Measurements from ENCODE around the gene SLC26A9. TPM values are rescaled to one million over a fixed set of nuclear protein-coding genes. Genes with fewer than 3 reads are reported as not detected.
"Not testable (repeated sequence)": the region's sequence is repeated elsewhere in the genome, so short reads cannot be mapped to it uniquely, and the experiment has no call there.

The SLC26A9 gene
- total and polyA plus RNA-seq, 2 donors (not counting 1 experiment from before 2014, with no cell fraction given) = not detected

DNA sequence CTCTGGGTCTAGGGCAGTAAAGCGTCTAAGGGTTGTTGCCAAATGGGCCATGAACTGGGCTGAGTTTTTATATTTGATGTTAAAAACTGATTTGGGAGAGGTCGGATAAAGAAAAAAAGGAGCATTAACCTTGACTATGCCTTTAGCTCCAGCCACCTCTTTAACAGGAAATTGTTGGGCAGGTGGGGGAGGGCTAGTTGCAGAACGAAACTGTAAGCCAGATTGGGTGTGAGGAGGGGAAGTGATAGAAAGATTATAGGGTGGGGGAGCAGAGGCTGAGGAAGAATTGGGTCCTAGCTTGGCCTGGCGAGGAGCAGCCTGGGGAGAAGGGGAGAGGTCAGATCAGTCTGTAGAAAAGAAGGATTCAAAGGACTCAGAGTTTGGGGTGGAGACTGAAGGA is 54.2 kb downstream of the SLC26A9 start:
- not testable (repeated sequence) for H3K9ac ChIP-seq (ENCODE audit: insufficient read depth, low read length); DNase-seq (ENCODE audit: low read depth in 2 of 2); H4K20me1 ChIP-seq (ENCODE audit: control insufficient read depth, extremely low read depth, insufficient read depth, low read length); H3K79me2 ChIP-seq (ENCODE audit: control insufficient read depth, insufficient read depth, low read length); H3K36me3 ChIP-seq (ENCODE audit: control insufficient read depth, insufficient read depth, low read length); H3K4me3 ChIP-seq (replicated peaks in 1 of 4; ENCODE audit: control extremely low read depth in 1 of 4, insufficient read depth in 1 of 4, low read depth in 3 of 4, low read length in 4 of 4); H3K4me2 ChIP-seq (ENCODE audit: extremely low read depth, insufficient read depth, low read length); H3K4me1 ChIP-seq (ENCODE audit: control insufficient read depth, extremely low read depth, insufficient read depth, low read length); H3K27ac ChIP-seq (ENCODE audit: insufficient read depth, low read length); H2AFZ ChIP-seq (ENCODE audit: low read length); H3K27me3 ChIP-seq (ENCODE audit: control insufficient read depth, insufficient read depth, low read length); H3K9me3 ChIP-seq (ENCODE audit: control insufficient read depth, insufficient read depth, low read depth, low read length)

DNA sequence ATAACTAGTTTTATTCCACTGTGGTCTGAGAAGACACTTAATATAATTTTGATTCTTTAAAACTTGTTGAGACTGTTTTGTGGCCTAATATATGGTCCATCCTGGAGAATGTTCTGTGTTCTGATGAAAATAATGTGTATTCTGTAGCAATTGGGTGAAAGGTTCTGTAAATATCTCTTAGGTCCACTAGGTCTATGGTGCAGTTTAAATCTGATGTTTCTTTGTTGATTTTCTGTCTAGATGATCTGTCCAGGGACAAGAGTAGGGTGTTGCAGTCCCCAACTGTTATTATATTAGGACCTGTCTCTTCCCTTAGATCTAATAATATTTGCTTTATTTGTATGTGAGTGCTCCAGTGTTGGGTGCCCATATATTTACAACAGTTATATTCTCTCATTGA is 59.5 kb downstream of the SLC26A9 start:
- Histone ChIP-seq H3K27ac (ENCODE audit: insufficient read depth, low read length) (no peak overlapping the region), H3K4me1 (ENCODE audit: control insufficient read depth, extremely low read depth, insufficient read depth, low read length) (no peaks in the 10 kb centered on the region), H3K4me3 (replicated peaks in 1 of 4; ENCODE audit: control extremely low read depth in 1 of 4, insufficient read depth in 1 of 4, low read depth in 3 of 4, low read length in 4 of 4) (no peak overlapping the region), H3K27me3 (ENCODE audit: control insufficient read depth, insufficient read depth, low read length) (no peaks in the 10 kb centered on the region), H2AFZ (ENCODE audit: low read length) (no peak overlapping the region), H3K4me2 (ENCODE audit: extremely low read depth, insufficient read depth, low read length) (no peak overlapping the region), H4K20me1 (ENCODE audit: control insufficient read depth, extremely low read depth, insufficient read depth, low read length) (no peaks in the 10 kb centered on the region), H3K79me2 (ENCODE audit: control insufficient read depth, insufficient read depth, low read length) (no peaks in the 10 kb centered on the region), H3K9me3 (ENCODE audit: control insufficient read depth, insufficient read depth, low read depth, low read length) (no peaks in the 10 kb centered on the region), H3K36me3 (ENCODE audit: control insufficient read depth, insufficient read depth, low read length) (no peaks in the 10 kb centered on the region), H3K9ac (ENCODE audit: insufficient read depth, low read length) (no peak overlapping the region)
- no peak for TF ChIP-seq EZH2 (IDR thresholded peaks at IDR 0.05; ENCODE audit: low read length, missing control alignments)
- TF ChIP-seq, protein P1, sequence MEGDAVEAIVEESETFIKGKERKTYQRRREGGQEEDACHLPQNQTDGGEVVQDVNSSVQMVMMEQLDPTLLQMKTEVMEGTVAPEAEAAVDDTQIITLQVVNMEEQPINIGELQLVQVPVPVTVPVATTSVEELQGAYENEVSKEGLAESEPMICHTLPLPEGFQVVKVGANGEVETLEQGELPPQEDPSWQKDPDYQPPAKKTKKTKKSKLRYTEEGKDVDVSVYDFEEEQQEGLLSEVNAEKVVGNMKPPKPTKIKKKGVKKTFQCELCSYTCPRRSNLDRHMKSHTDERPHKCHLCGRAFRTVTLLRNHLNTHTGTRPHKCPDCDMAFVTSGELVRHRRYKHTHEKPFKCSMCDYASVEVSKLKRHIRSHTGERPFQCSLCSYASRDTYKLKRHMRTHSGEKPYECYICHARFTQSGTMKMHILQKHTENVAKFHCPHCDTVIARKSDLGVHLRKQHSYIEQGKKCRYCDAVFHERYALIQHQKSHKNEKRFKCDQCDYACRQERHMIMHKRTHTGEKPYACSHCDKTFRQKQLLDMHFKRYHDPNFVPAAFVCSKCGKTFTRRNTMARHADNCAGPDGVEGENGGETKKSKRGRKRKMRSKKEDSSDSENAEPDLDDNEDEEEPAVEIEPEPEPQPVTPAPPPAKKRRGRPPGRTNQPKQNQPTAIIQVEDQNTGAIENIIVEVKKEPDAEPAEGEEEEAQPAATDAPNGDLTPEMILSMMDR (conservative IDR thresholded peaks at IDR 0.05 in 1 of 2, IDR thresholded peaks at IDR 0.05 in 1 of 2; ENCODE audit: low read depth in 1 of 2, low read length in 2 of 2) = no peak
- no peak for DNase-seq (ENCODE audit: low read depth in 2 of 2)

DNA sequence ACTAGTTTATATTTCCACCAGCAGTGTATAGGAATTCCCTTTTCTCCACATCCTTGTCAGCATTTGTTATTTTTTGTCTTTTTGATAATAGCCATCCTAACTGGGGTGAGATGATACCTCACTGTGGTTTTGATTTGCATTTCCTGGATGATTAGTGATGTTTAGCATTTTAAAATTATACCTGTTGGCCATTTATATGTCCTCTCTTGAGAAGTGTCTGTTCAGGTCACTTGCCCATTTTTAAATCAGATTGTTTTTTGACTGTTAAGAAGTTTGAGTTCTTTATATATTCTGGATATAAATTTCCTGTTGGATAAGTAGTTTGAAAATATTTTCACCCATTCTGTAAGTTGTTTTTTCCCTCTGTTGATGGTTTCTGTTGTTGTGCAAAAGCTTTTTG is 62.3 kb downstream of the SLC26A9 start:
- Histone ChIP-seq H4K20me1 (ENCODE audit: control insufficient read depth, extremely low read depth, insufficient read depth, low read length) (no peaks in the 10 kb centered on the region), H3K9ac (ENCODE audit: insufficient read depth, low read length) (no peak overlapping the region), H3K79me2 (ENCODE audit: control insufficient read depth, insufficient read depth, low read length) (no peaks in the 10 kb centered on the region), H3K4me3 (replicated peaks in 1 of 4; ENCODE audit: control extremely low read depth in 1 of 4, insufficient read depth in 1 of 4, low read depth in 3 of 4, low read length in 4 of 4) (no peak overlapping the region), H3K36me3 (ENCODE audit: control insufficient read depth, insufficient read depth, low read length) (no peaks in the 10 kb centered on the region), H3K9me3 (ENCODE audit: control insufficient read depth, insufficient read depth, low read depth, low read length) (no peaks in the 10 kb centered on the region), H3K4me1 (ENCODE audit: control insufficient read depth, extremely low read depth, insufficient read depth, low read length) (no peaks in the 10 kb centered on the region), H3K4me2 (ENCODE audit: extremely low read depth, insufficient read depth, low read length) (no peak overlapping the region), H3K27me3 (ENCODE audit: control insufficient read depth, insufficient read depth, low read length) (no peaks in the 10 kb centered on the region), H3K27ac (ENCODE audit: insufficient read depth, low read length) (no peak overlapping the region), H2AFZ (ENCODE audit: low read length) (no peak overlapping the region)
- no peak for TF ChIP-seq EZH2 (IDR thresholded peaks at IDR 0.05; ENCODE audit: low read length, missing control alignments)
- TF ChIP-seq, protein P1 (conservative IDR thresholded peaks at IDR 0.05 in 1 of 2, IDR thresholded peaks at IDR 0.05 in 1 of 2; ENCODE audit: low read depth in 1 of 2, low read length in 2 of 2) = no peak
- DNase-seq (ENCODE audit: low read depth in 2 of 2) = no peak
